ENCODE measurements around the gene SPRED3.

The SPRED3 gene

GRCh38 chr19:38440592-38440991, 52.1 kb downstream of the SPRED3 start:
- DNase-seq (ENCODE audit: extremely low spot score, insufficient read length, low read depth): no peak
- no peak for FAIRE-seq

GRCh38 chr19:38441657-38442348, 53.3 kb downstream of the SPRED3 start:
- FAIRE-seq (no peak), DNase-seq (ENCODE audit: extremely low spot score, insufficient read length, low read depth) (no peak)

- FAIRE-seq (no peak), DNase-seq (ENCODE audit: extremely low spot score, insufficient read length, low read depth) (no peak)
These were observed 54.2 kb downstream of the SPRED3 start for GRCh38 chr19:38442736-38443135.

GRCh38 chr19:38443458-38443999, 55.0 kb downstream of the SPRED3 start:
- DNase-seq (ENCODE audit: extremely low spot score, insufficient read length, low read depth): no peak
- no peak for FAIRE-seq

- FAIRE-seq (no peak), DNase-seq (ENCODE audit: extremely low spot score, insufficient read length, low read depth) (no peak)
These were observed 55.5 kb downstream of the SPRED3 start for GRCh38 chr19:38444026-38444425.

- DNase-seq (ENCODE audit: extremely low spot score, insufficient read length, low read depth) (no peak), FAIRE-seq (no peak)
These were observed 56.9 kb downstream of the SPRED3 start for GRCh38 chr19:38445362-38445761.

- FAIRE-seq: no peak
- no peak for DNase-seq (ENCODE audit: extremely low spot score, insufficient read length, low read depth)
These were observed 59.7 kb downstream of the SPRED3 start for GRCh38 chr19:38448225-38448624.

Measured in GM18507 (cell line).